Activated naive CD4-positive, alpha-beta T cell treated with Interleukin-2 at 50 U/mL for 16 hours (primary cell): Measurements from ENCODE around the gene CSPG4.
"Not testable (repeated sequence)": the region's sequence is repeated elsewhere in the genome, so short reads cannot be mapped to it uniquely, and the experiment has no call there.

Experiments
- DNase-seq: peaks from one replicate; pipeline ENCODE4 v3.0.0-alpha.2; 2020

Gene CSPG4

DNA sequence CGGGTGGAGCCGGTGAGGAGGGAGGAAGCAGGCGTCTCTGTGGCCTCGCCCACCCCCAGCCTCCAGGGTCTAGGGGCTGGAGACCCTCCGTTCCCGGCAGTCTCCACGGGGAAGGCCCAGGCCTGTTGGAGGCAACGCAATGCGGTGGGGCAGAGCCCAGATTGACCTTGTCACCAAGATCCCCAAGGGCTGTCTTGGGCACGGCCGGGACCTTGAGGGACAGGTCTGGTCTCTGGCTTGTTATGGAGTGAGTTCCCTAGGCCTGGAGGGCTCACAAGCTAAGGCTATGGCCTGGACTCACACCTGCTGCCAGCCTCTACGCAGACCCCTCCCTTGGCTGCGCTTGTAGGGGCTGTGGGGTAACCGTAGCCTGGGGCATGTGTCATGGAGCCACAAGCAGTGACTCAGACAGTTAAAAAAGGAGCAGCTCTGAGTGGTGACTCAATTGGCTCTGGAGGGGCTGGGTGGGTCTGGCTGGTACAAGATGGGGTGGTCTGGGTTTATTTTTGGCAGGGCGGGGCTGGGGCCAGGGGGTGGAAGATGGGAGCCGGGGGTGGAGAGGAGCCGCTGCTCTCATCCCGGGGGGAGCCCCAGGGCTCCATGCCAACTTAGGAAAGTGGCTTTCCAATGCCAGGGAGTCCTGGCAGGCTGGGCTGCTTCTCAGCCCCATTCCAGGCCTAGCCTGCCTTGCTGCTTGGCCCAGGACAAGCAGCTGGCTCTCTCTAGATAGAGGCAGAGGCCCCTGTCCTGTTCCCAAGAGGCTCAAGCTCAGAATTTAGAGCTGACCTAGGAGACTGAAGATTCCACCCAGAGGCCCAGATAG lies 9.0 kb downstream of the CSPG4 start:
- not testable (repeated sequence) for DNase-seq

DNA sequence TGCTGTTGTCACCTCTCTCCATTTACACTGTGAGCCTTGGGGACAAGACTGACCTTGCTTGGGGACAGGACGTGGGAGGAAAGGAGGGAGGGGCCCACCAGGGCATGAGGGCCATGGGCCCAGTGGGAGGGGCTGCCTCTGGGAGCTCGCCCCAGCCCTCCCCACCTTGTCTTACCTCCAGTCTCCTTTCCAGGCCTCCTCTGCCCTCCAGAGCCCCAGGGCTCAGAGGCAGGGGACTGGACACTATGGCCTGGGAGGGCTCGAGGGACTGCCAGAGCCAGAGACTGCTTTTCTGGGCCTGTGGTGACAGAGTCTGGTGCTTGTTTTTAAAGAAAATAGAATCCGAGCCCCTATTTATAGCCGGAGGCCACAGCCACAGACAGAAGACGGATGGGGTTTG lies 10.2 kb downstream of the CSPG4 start:
- no peak for DNase-seq

GRCh38 chr15:75701071-75702003 lies 11.3 kb downstream of the CSPG4 start:
- DNase-seq = not testable (repeated sequence)

DNA sequence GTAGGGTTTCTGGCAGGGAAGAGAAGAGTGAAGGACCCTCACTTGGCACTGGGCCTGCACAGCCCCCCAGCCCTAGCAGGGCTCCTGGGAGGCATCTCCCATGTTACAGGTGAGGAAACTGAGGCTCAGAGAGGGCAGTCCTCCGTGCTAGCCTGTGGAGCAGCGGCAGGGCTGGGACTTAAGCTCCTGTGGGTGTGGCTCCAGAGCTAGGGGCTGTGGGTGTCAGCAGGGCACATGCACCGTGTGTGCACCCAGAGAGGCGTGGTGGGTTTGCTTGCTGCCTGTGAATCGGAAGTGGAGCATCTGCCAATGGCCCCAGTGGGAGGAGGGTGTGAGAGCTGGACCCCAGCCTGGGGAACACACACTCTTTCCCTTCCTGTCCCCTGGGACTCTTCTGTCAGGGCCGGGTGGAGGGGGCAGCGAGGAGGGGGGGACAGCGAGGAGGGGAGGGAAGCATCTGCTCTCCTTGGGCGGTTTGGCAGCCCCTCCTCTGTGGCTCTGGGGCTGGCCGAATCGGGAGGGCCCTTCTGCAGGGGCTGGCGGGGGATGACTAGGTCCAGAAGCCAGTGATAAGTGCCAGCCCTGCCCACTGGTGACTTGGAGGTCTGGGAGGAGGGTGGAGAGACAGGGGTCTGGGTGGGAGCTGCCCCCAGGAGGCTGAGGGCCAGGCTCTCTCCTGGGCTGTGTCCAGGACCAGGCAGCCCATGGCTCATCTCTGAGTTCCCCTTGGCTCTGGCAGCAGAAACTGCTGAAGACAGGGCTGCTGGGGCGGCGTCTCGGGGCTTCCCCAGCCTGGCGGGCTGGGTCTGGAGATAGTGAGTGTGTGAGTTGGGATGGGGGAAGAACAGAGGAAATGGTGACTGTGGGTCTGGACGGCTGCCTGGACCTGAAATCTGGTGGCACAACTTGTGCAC lies 12.4 kb downstream of the CSPG4 start:
- DNase-seq = not testable (repeated sequence)

DNA sequence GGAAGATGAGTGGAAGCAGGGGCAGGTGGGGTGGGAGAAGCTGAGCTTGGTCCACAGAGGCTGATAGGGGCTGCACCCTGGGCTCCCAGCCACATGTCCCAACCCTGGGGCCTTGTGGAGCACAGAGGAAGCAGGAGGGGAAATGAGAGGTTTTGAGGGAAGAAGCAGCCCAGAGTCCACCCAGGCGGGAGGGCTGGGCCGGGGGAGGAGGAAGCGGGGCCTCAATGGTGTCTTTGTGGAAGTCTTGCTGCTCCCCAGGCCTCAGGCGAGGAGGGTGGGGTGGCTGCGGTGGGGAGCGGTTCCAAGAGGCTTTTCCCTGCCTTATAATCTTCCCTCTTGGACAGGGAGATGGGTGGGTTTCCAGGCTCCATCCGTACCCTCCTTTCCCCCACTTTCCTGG lies 13.1 kb downstream of the CSPG4 start:
- not testable (repeated sequence) for DNase-seq

GRCh38 chr15:75697974-75698747 lies 14.5 kb downstream of the CSPG4 start:
- DNase-seq = not testable (repeated sequence)

GRCh38 chr15:75697523-75697922 lies 15.1 kb downstream of the CSPG4 start:
- DNase-seq = no peak

- no peak for DNase-seq
These were observed 15.8 kb downstream of the CSPG4 start for GRCh38 chr15:75696854-75697259.

- no peak for DNase-seq
These were observed 16.3 kb downstream of the CSPG4 start for GRCh38 chr15:75696311-75696720.

GRCh38 chr15:75695634-75696310 lies 16.9 kb downstream of the CSPG4 start:
- no peak for DNase-seq

DNA sequence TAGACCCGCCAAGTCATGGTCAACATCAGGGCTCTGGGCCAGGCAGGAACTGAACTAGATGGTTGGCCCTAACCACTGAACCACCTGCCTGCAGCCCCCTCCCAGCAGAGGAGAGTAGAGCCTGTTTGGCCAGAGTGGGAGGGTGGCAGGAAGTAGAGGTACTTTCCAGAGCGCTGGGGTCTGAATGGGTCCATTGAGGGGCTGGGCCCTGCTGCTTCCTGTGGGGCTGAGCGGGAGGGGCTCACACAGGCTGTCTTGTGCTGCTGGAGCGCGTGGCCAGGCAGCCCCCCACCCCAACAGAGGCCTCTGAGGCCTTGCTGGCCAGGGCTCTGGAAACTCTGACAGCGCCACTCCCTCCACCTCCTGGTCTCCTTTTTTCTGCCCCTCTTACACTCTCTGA lies 17.4 kb downstream of the CSPG4 start:
- no peak for DNase-seq

DNA sequence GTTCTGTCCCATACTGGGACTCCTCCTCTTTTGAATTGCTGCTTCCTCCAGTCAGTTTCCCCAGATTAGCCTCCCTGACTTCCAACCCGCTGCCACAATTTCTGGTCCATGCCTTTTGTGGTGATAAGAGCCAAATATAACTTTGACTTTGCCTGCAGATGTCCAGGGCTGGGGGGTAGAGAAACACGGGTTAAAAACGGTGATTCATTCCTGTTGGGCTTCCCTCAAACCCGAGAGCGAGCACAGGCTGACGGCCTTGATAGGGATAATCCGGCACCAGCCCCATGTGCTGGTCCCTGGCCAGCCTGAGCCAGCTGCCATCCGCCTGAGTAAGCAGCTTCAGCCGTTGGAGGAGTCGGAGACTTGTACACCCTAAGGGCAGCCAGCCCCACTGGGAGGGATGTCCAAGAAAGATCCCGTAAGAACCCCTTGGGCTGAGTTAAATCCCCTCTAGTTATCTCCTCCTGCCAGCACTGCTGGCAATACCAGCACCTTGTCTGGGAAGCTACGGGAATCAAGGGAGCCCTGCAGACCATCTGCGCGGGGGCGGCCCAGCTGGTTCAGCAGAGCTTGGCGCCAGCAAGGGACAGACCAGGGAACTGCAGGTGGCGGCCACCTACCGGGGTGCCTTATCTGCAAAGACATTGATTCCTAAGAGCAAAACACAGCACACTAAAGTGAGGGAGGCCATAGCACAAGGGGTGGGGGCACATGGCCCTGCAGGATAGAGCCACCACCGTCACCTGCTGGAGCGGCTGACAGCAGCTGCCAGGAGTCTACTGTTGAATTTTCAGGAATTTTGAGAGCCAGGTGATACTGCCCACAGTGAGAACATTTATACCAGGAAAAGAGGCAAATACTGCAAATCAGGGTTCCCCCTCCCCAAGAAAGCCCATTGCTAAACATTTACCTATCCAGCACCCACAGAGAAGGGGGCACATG lies 18.1 kb downstream of the CSPG4 start:
- no peak for DNase-seq

DNA sequence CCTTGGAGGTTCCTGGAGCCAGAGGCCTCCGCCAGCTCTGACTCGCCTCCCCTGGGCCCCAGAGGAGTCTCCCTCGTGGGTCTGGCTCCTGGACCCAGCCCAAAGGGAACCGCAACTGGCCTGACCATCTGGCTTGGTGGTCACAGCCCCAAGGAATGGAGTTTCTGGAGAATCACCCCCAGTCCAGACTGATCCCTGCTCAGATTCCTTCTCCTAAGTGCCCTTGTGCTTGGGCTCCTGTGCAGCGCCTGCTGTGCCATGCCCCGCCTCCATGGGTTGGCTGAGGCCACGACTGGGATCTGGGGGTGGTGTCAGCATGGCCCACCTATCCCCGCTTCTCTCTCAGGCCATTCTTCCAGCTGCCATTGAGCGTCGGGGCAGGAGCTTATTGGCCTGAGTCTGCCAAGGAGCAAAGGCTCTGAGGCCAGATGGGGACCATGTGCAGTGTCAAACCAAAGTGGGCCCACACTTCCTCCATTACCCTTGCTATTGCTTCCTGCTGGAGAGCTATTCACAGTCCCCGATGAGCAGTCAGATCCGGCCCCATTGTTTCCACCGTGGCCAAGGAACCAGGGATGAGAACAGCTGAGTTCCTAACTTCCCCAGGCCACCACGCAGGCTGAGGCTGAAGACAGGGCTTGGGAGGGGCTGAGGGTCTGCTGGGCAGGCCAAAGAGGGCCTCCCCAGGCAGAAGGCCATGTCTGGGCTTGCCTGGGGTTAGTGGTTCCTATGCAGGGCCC lies 19.0 kb downstream of the CSPG4 start:
- DNase-seq = no peak

DNA sequence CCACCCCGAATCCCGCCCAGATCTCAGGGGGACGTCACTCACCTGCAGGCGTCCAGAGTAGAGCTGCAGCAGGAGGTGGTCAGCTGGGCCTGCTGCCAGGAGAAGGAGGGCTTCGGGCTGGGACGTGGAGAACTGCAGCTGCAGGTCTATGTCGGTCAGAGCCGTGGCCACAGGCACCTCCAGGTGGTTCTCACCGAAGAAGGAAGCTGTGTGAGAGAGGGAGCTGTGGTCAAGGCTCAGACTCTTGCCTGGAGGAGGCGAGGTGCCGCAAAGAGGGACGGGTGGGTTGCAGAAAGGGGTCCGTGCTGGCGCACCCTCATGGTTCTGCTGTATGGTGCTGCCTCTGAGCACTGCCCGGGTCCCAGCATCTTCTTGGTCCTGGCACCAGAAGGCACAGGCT lies 19.6 kb downstream of the CSPG4 start:
- DNase-seq = not testable (repeated sequence)

DNA sequence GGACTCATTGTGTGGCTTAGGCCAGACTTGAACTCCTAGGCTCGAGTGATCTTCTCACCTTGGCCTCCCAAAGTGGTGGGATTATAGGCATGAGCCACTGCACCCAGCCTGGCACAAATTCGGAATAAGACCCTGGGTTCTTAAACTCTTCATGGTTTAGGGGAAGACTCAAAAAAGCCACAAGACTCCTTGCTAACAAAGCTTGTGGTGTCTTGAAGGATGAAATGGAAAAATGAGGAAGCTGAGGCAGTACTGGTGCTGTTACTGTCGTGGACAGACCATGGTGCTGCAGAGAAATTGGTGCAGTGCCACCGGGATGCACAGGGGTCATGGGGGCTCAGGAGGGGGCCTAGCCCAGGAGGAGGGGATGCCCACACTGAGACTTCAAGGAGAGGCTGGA lies 20.3 kb downstream of the CSPG4 start:
- not testable (repeated sequence) for DNase-seq

- DNase-seq = not testable (repeated sequence)
These were observed 23.2 kb downstream of the CSPG4 start for GRCh38 chr15:75689429-75689828.

DNA sequence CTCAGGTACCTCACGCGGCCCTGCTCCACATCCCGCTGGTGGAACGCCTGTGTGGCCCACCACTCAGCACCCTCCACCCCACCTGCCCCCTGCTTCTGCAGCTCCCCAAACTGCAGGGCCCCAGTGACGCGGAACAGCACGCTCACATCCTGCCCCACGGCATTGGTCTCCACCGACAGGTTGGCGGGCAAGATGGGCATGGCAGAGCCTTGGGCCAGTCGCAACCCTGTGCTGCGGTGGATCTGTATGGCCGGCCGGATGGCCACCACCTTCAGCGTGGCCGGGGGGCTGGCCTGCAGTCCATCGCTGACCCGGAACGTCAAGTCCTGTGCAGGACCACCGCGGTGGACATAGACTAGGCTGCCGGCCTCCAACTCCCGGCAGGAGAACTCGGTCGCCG lies 23.8 kb downstream of the CSPG4 start:
- no peak for DNase-seq

DNA sequence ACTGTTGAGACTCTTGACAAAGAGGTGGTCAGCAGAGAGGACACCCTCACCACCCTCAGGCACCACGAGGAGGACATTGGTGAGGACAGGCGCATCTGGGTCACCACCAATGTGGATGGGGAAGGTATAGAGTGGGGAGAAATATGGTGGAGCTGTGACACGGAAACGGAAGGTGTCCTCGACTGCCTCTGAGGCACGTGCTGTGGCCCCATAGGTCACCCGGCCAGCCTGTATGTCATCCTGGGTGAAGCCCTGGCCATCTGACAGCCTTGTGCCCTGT lies 24.4 kb downstream of the CSPG4 start:
- DNase-seq = no peak

DNA sequence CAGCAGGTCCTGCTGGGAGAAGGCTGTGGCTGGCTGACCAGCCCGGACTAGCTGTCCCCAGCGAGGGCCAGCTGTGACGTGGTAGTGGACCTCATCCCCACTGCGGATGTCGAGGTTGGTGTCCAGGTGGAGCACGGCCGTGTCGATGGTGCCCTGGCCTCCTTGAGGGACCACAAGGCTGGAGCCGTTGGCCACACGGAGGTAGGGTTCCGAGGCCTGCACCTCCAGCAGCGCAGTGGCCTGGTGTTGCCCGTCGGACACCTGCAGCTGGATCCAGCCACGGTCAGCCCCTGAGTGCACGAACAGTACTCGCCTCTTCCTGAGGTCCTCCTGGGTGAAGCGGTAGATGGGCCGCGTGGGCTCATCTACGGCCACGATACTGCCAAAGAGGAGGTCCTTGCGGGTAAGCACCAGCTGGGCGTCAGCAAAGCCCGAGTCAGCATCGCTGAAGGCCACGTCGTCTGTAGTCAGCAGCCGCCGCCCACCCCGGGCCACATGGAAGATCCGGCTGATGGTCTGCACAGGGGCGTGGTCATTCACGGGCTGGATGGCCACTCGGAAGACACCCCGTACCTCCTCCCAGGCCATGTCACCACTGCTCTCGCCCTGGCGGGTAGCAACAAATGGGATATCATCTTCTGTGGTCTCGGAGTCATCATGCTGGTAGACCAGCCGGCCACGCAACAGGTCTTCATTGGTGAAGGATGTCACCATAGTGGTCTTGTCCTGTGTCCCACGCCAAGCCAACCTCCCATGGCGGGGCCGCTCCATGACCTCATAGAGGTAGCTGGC lies 25.0 kb downstream of the CSPG4 start:
- DNase-seq = no peak
